ENCODE data around the gene HDAC8.

Gene HDAC8

DNA sequence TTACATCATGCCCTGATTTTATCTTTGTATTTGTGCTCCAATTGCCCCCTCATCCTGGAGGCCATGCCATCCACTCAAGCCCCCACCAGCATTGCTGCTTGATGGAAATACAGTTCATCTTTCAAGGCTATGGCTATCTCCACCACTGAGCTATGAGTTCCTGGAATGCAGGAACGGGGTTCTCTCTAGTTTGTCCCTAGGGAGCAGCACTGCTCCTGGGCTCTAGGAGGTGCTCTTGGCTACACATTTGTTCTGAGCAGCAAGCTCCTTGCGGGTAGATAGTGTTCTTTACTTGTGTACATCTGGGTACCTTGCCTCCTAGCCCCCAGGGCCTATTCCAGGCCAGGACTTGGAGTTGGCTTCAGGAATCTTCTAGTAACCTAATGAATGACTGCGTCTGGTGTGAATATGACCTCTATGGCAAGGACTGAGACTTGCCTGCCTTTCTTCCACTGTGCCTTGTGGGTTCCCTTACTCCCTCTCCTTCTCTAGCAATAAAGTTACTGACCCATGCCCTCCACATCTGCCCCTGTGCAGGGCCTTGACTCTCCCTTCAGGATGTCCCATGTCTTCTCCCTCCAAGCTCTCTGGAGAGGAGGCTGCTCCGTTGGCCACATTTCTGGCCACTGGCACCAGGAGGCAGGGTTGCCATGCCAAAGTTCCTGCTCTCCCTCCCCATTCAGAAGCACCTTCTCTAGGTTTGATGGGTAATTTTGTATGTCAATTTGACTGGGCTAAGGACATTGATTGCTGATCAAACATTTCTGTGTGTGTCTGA, 274.5 kb downstream of the HDAC8 start:
- no peak for DNase-seq (ENCODE audit: low read depth in 1 of 2, low spot score in 1 of 2)

GRCh38 chrX:72296991-72297390, 275.7 kb downstream of the HDAC8 start:
- no peak for DNase-seq (ENCODE audit: low read depth in 1 of 2, low spot score in 1 of 2)

- no peak for DNase-seq (ENCODE audit: low read depth in 1 of 2, low spot score in 1 of 2)
These were observed 276.9 kb downstream of the HDAC8 start for GRCh38 chrX:72295745-72296144.

- DNase-seq (ENCODE audit: low read depth in 1 of 2, low spot score in 1 of 2): no peak
These were observed 278.1 kb downstream of the HDAC8 start for GRCh38 chrX:72294497-72294896.

- no peak for DNase-seq (ENCODE audit: low read depth in 1 of 2, low spot score in 1 of 2)
These were observed 290.3 kb downstream of the HDAC8 start for GRCh38 chrX:72282302-72282701.

DNA sequence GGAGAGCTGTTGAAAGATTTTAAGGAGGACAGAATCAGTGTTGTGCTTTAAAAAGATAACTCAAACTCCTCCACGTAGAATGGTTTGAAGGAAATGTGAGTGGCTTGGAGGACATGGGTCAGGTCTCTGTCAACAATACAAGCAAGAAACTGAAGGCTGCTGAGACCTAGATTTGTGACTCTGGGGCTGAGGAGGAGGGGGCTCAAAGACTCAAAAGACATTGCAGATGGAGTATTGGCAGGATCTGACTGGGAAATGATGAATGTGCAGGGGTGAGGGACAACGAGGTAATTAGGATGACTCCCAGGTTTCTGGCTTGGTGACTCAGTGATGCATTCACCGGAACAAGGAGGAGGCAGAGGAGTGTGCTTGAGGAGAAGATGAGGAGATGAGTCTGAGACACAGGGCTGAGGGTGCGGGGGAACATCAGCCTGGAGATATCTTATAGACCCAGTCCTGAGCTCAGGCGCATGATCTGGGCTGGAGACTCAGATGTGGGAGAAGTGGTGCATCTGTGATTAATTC, 292.3 kb downstream of the HDAC8 start:
- DNase-seq (ENCODE audit: low read depth in 1 of 2, low spot score in 1 of 2): no peak
